A549 (cell line): ENCODE results near the gene COMMD7. TPM values are rescaled to one million over a fixed set of nuclear protein-coding genes. Genes with fewer than 3 reads are reported as not detected.
A peak's percentile ranks its signal among the peaks of the same experiment; 100 is the strongest.

Experiments used
- ATAC-seq, 2 experiments: fragments of 200-7000 bp in 1 of 2; fragments of >200 bp in 1 of 2; cut with Nextera tagmentation in 1 of 2; cut with Tn5 transposase in 1 of 2; 3 replicates each; pipeline versions ENCODE4 v1.8.0 to v1.9.1; 2018 to 2020; ENCODE audit warnings: mild to moderate bottlenecking in 1 of 2, moderate library complexity in 1 of 2
- CTCF ChIA-PET: fragments of 300-600 bp; sonication (Branson Sonifier 250); formaldehyde crosslinking; extraction: SDS; loops from one replicate; lab custom pipeline; 2021; ENCODE audit warnings: antibody characterized with exemption, inconsistent platforms; lab: Yijun Ruan, JAX
- POLR2A ChIA-PET: fragments of 350-600 bp; formaldehyde crosslinking; extraction: SDS; loops from one replicate; lab custom pipeline; 2021; ENCODE audit warnings: antibody characterized with exemption, inconsistent platforms; lab: Yijun Ruan, JAX
- DNase-seq, 2 experiments: peaks; one replicate each; pipeline versions ENCODE4 v3.0.0 to v3.0.0-alpha.2; 2011 to 2016; ENCODE audit warnings: low read depth in 1 of 2, low spot score in 1 of 2
- FAIRE-seq: peaks from 2 replicates; lab custom pipeline; 2011; peaks lifted over from hg19 to GRCh38; lab: Jason Lieb, UNC
- H3K27ac ChIP-seq, 2 experiments: fragments of >200 bp; sonication (Bioruptor Twin); formaldehyde crosslinking; 3 replicates each; pipeline ENCODE4 v1.5.1; 2016 to 2017
- H3K4me1 ChIP-seq: fragments of >200 bp; sonication (Bioruptor Twin); formaldehyde crosslinking; 3 replicates; pipeline ENCODE4 v1.6.1; 2016
- H3K4me2 ChIP-seq: fragments of >200 bp; sonication (Bioruptor Twin); formaldehyde crosslinking; 3 replicates; pipeline ENCODE4 v1.6.1; 2016
- H3K4me3 ChIP-seq: fragments of >200 bp; sonication (Bioruptor Twin); formaldehyde crosslinking; 3 replicates; pipeline ENCODE4 v1.5.1; 2016
- H3K9me3 ChIP-seq: fragments of >200 bp; sonication (Bioruptor Twin); formaldehyde crosslinking; 3 replicates; pipeline ENCODE4 v1.6.1; 2016
- BCL3 ChIP-seq: fragments of >200 bp; sonication (Bioruptor Twin); formaldehyde crosslinking; IDR thresholded peaks from 3 replicates; pipeline ENCODE4 v1.6.1; 2016
- BHLHE40 ChIP-seq: IDR thresholded peaks from 2 replicates; pipeline ENCODE4 v1.6.1; 2012; ENCODE audit warnings: low read depth, low read length, inconsistent platforms
- CBX2 ChIP-seq: fragments of 200-600 bp; sonication (generic); IDR thresholded peaks from 2 replicates; pipeline ENCODE4 v1.6.1; 2016; ENCODE audit warnings: low read depth, mild to moderate bottlenecking, borderline replicate concordance
- CEBPB ChIP-seq, 2 experiments: fragments of >200 bp in 1 of 2; sonication (Bioruptor Twin) in 1 of 2; formaldehyde crosslinking in 1 of 2; IDR thresholded peaks; 2 replicates each; pipeline ENCODE4 v1.6.1; 2012 to 2016
- E2F6 ChIP-seq: IDR thresholded peaks from 2 replicates; pipeline ENCODE4 v1.6.1; 2012; ENCODE audit warnings: low read depth, borderline replicate concordance
- EHF ChIP-seq: fragments of 250-450 bp; sonication (Bioruptor Pico); IDR thresholded peaks from 2 replicates; pipeline ENCODE4 v1.5.0; 2020; ENCODE audit warnings: mild to moderate bottlenecking
- EP300 ChIP-seq, 2 experiments: fragments of >200 bp; sonication (Bioruptor Twin); formaldehyde crosslinking; IDR thresholded peaks; 2 replicates in 1 of 2; 3 replicates in 1 of 2; pipeline ENCODE4 v1.6.1; 2016 to 2017
- ESRRA ChIP-seq: fragments of 150-350 bp; IDR thresholded peaks from 2 replicates; pipeline ENCODE4 v1.6.1; 2014; ENCODE audit warnings: mild to moderate bottlenecking, low read length, borderline replicate concordance
- FOSB ChIP-seq: fragments of 250-450 bp; sonication (Bioruptor Pico); IDR thresholded peaks from 2 replicates; pipeline ENCODE4 v1.5.0; 2020; ENCODE audit warnings: mild to moderate bottlenecking, moderate library complexity
- HES2 ChIP-seq: fragments of >200 bp; sonication (Bioruptor Twin); formaldehyde crosslinking; IDR thresholded peaks from 2 replicates; pipeline ENCODE4 v1.6.1; 2016
- HEYL ChIP-seq: fragments of 250-450 bp; sonication (Bioruptor Pico); IDR thresholded peaks from 2 replicates; pipeline ENCODE4 v1.8.0; 2021; ENCODE audit warnings: mild to moderate bottlenecking, moderate library complexity
- HOXA7 ChIP-seq: fragments of 250-450 bp; sonication (Bioruptor Pico); IDR thresholded peaks from 2 replicates; pipeline ENCODE4 v1.5.0; 2020; ENCODE audit warnings: mild to moderate bottlenecking, moderate library complexity
- HOXB5 ChIP-seq: fragments of 250-450 bp; sonication (Bioruptor Pico); IDR thresholded peaks from 2 replicates; pipeline ENCODE4 v1.5.0; 2020; ENCODE audit warnings: mild to moderate bottlenecking, moderate library complexity
- JUN ChIP-seq, 2 experiments: fragments of >200 bp; sonication (Bioruptor Twin); formaldehyde crosslinking; IDR thresholded peaks; 2 replicates in 1 of 2; 3 replicates in 1 of 2; pipeline ENCODE4 v1.6.1; 2016 to 2017
- KDM5A ChIP-seq: fragments of 200-600 bp; sonication (generic); IDR thresholded peaks from 2 replicates; pipeline ENCODE4 v1.6.1; 2016; ENCODE audit warnings: antibody characterized with exemption, mild to moderate bottlenecking
- MAX ChIP-seq: IDR thresholded peaks from 2 replicates; pipeline ENCODE4 v1.6.1; 2012
- NFE2L2 ChIP-seq: fragments of 150-350 bp; conservative IDR thresholded peaks from 2 replicates; pipeline ENCODE4 v1.6.1; 2014; ENCODE audit warnings: low read length
- NPAS2 ChIP-seq: fragments of 250-450 bp; sonication (Bioruptor Pico); IDR thresholded peaks from 2 replicates; pipeline ENCODE4 v1.8.0; 2022; ENCODE audit warnings: mild to moderate bottlenecking, moderate library complexity, borderline replicate concordance
- NR3C1 ChIP-seq: fragments of >200 bp; sonication (Bioruptor Twin); formaldehyde crosslinking; IDR thresholded peaks from 3 replicates; pipeline ENCODE4 v1.6.1; 2017
- PBX3 ChIP-seq: IDR thresholded peaks from 2 replicates; pipeline ENCODE4 v1.6.1; 2012
- PHF8 ChIP-seq: fragments of 200-600 bp; sonication (generic); IDR thresholded peaks from 2 replicates; pipeline ENCODE4 v1.6.1; 2016; ENCODE audit warnings: low read depth, mild to moderate bottlenecking, antibody characterized with exemption, moderate library complexity, borderline replicate concordance
- POLR2AphosphoS2 ChIP-seq: conservative IDR thresholded peaks from 2 replicates; pipeline ENCODE4 v1.6.1; 2012; ENCODE audit warnings: low read length, improper control_type of control experiment, inconsistent platforms
- RARB ChIP-seq: fragments of 250-450 bp; sonication (Bioruptor Pico); IDR thresholded peaks from 2 replicates; pipeline ENCODE4 v1.8.0; 2021; ENCODE audit warnings: mild to moderate bottlenecking, moderate library complexity
- REST ChIP-seq: fragments of 200-600 bp; sonication (generic); IDR thresholded peaks from 2 replicates; pipeline ENCODE4 v1.6.1; 2016; ENCODE audit warnings: antibody characterized with exemption, mild to moderate bottlenecking, moderate library complexity
- RNF2 ChIP-seq: fragments of 200-600 bp; sonication (generic); IDR thresholded peaks from 2 replicates; pipeline ENCODE4 v1.6.1; 2016; ENCODE audit warnings: low read depth, mild to moderate bottlenecking, antibody characterized with exemption, moderate library complexity, borderline replicate concordance
- SMC3 ChIP-seq: fragments of >200 bp; sonication (Bioruptor Twin); formaldehyde crosslinking; IDR thresholded peaks from 3 replicates; pipeline ENCODE4 v1.6.1; 2018; ENCODE audit warnings: inconsistent platforms
- SREBF2 ChIP-seq: fragments of 450-650 bp; IDR thresholded peaks from 2 replicates; pipeline ENCODE4 v1.6.1; 2014; ENCODE audit warnings: mild to moderate bottlenecking, moderate library complexity
- TFCP2L1 ChIP-seq: fragments of 250-450 bp; sonication (Bioruptor Pico); IDR thresholded peaks from 2 replicates; pipeline ENCODE4 v1.5.0; 2021; ENCODE audit warnings: mild to moderate bottlenecking
- TP53 ChIP-seq: fragments of 250-450 bp; sonication (Bioruptor Pico); IDR thresholded peaks from 2 replicates; pipeline ENCODE4 v1.5.0; 2021; ENCODE audit warnings: mild to moderate bottlenecking, moderate library complexity
- ZC3H11A ChIP-seq: fragments of 450-650 bp; IDR thresholded peaks from 2 replicates; pipeline ENCODE4 v1.6.1; 2014; ENCODE audit warnings: antibody characterized with exemption, mild to moderate bottlenecking
- WGBS: methylation state at CpG from one replicate; pipeline ENCODE4 v1.1.6; 2017; ENCODE audit errors: missing lambda C conversion rate; 5-methylcytosine and 5-hydroxymethylcytosine counted together
- polyA plus RNA-seq, 4 experiments: library from polyadenylated mRNA; depleted of rRNA in 3 of 4; stranded (reverse); fragments of >200 nt; fragmentation: RNase III in 1 of 4; extraction: RNeasy Plus Mini Kit Qiagen cat#74134 plus additional on column Dnase treatment in 1 of 4; gene quantifications; 2 replicates in 3 of 4; 3 replicates in 1 of 4; pipeline ENCODE4 v1.2.3, GENCODE V29; 2011 to 2017

The COMMD7 gene
- polyA plus RNA-seq, 2 of the 4 experiments (the other 2 are of a cell fraction): 55.7 to 74.1 TPM

GRCh38 chr20:32737371-32738223 is 5.7 kb downstream of the COMMD7 start:
- POLR2A ChIA-PET: interaction anchor here (0.6 kb wide), 1 partner anchor 21 kb away, joined by 4 read pairs; no protein-coding TSS in a partner anchor
- CTCF ChIA-PET: interaction anchor here (0.5 to 3.6 kb wide), 7 partner anchors 9 to 64 kb away, joined by 3 to 21 read pairs (median 3); partner anchors contain the start of gene C20orf203
- H3K27ac ChIP-seq: peak overlapping the region; percentile 49 to 51
- H3K4me1 ChIP-seq: peaks cover 37% of the 10 kb centered on the region
- no peak for TF ChIP-seq TFCP2L1 (CRISPR knock-in tag)
- no peak for TF ChIP-seq NR3C1
- TF ChIP-seq HOXB5: no peak
- no peak for TF ChIP-seq RARB (CRISPR knock-in tag)
- TF ChIP-seq SMC3: no peak
- no peak for TF ChIP-seq NFE2L2
- TF ChIP-seq POLR2AphosphoS2: no peak
- no peak overlapping the region for H3K4me3 ChIP-seq
- H3K4me2 ChIP-seq: peak overlapping the region; percentile 25
- DNase-seq: no peak
- FAIRE-seq: no peak
- WGBS: 61% methylated on average over 7 of the region's 7 CpGs
- no peak for ATAC-seq
- no peaks in the 10 kb centered on the region for H3K9me3 ChIP-seq

- 11% methylated on average over 4 of the region's 4 CpGs for WGBS
- FAIRE-seq (no peak), DNase-seq (peak in 1 of 2 experiments; percentile 85), ATAC-seq (peak; percentile 74 to 77)
- Histone ChIP-seq H3K4me3 (no peak overlapping the region), H3K4me2 (peak overlapping the region; percentile 73), H3K27ac (peak overlapping the region; percentile 84 to 88), H3K9me3 (no peaks in the 10 kb centered on the region), H3K4me1 (peaks cover 69% of the 10 kb centered on the region)
- POLR2A ChIA-PET: interaction anchor here (1.1 kb wide), 1 partner anchor 10 kb away, joined by 3 read pairs; no protein-coding TSS in a partner anchor
- CTCF ChIA-PET: interaction anchor here (0.6 to 2.4 kb wide), 3 partner anchors 11 to 347 kb away, joined by 3 to 8 read pairs (median 5); no protein-coding TSS in a partner anchor
- TF ChIP-seq ZC3H11A (no peak), REST (no peak), TP53 (CRISPR knock-in tag) (no peak), NR3C1 (no peak), BCL3 (no peak), JUN (IDR thresholded peaks at IDR 0.05) (peak; percentile 25 to 41; a peak in 1 of 5 replicates), TFCP2L1 (CRISPR knock-in tag) (no peak), CEBPB (IDR thresholded peaks at IDR 0.05) (peak; percentile 90 to 91), PHF8 (no peak), NPAS2 (CRISPR knock-in tag) (no peak), E2F6 (no peak), FOSB (CRISPR knock-in tag) (no peak), EP300 (IDR thresholded peaks at IDR 0.05) (peak; percentile 40 to 53; a peak in 2 of 5 replicates), ESRRA (no peak), SREBF2 (no peak), HES2 (peak; percentile 30; the same call in 1 of the 2 replicates), MAX (no peak), HOXA7 (CRISPR knock-in tag) (no peak), KDM5A (no peak), BHLHE40 (no peak), HEYL (CRISPR knock-in tag) (no peak), HOXB5 (0 out of 2 replicates have a peak, but pooled peaks have one; percentile 59), PBX3 (no peak), EHF (CRISPR knock-in tag) (no peak), CBX2 (no peak), RNF2 (no peak)
These were observed 11.4 kb downstream of the COMMD7 start for GRCh38 chr20:32731882-32732266.
